Brain microvascular endothelial cell (primary cell): ENCODE data around the gene CBX5.

Experiments used
- DNase-seq: peaks from one replicate; pipeline ENCODE4 v3.0.0-alpha.2; 2020
- H3K27ac ChIP-seq: fragments of 250-450 bp; sonication (Bioruptor Pico); 2 replicates; pipeline ENCODE4 v1.5.1; 2020; ENCODE audit warnings: mild to moderate bottlenecking, moderate library complexity
- H3K27me3 ChIP-seq: fragments of 250-450 bp; sonication (Bioruptor Pico); replicated peaks from 2 replicates; pipeline ENCODE4 v1.5.1; 2020; ENCODE audit warnings: mild to moderate bottlenecking
- H3K36me3 ChIP-seq: fragments of 250-450 bp; sonication (Bioruptor Pico); replicated peaks from 2 replicates; pipeline ENCODE4 v1.5.1; 2020; ENCODE audit warnings: mild to moderate bottlenecking
- H3K4me3 ChIP-seq: 2 replicates; pipeline ENCODE4 v1.5.1; 2011; ENCODE audit warnings: low read depth, mild to moderate bottlenecking, control low read depth, low read length, moderate library complexity
- in situ Hi-C: cut with HindIII; loops from 2 replicates; pipeline ENCODE4 v1.10.0; 2017; ENCODE audit warnings: low sequenced_read_pairs, low pct_ligation_motif_present
- TF ChIP-seq, protein P1 (sequence below): IDR thresholded peaks from 2 replicates; pipeline ENCODE4 v1.5.1; 2011; ENCODE audit warnings: low read depth, mild to moderate bottlenecking, moderate library complexity, low read length, control low read depth, inconsistent platforms; ENCODE audit errors: missing control alignments

CBX5 gene

DNA sequence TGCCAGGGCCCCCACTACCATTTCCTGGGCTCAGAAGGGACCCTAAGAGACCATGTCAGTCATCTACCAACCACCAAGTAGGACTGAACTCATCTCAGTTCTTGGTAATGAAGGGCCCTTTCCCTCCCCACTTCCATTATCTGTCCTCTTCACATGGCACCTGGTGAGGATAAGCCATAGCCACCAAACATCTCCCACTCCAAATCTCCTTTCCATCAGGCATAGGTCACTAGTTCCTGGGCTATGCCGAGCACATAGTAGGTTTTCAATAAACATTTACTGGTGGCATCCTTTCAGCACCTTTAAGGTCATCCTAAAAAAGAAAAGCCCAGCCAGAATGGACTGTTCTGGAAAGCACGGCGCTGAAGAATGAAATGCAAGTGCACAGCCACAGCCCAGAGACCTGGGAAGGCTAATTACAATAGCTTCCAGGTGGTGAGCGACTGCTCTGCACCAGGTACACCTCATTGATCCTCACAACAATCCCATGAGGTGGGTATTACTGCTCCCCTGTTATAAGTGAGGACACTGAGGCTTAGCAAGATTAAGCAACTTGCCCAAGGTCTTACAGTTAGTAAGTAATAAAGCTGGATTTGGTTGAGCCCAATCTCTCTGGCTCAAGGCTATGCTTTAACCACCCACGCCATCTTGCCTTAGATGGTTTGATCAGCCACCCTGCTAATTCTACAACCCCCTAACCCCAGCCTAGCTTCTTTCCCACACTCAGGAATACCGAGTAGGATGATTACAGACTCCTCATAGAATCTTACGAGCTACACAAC is 95.7 kb downstream of the CBX5 start:
- in situ Hi-C loops, result no loop called here
- H3K27me3 ChIP-seq, result no peaks in the 10 kb centered on the region
- no peak overlapping the region for H3K4me3 ChIP-seq
- H3K27ac ChIP-seq, result no peak overlapping the region
- no peaks in the 10 kb centered on the region for H3K36me3 ChIP-seq
- TF ChIP-seq, protein P1, sequence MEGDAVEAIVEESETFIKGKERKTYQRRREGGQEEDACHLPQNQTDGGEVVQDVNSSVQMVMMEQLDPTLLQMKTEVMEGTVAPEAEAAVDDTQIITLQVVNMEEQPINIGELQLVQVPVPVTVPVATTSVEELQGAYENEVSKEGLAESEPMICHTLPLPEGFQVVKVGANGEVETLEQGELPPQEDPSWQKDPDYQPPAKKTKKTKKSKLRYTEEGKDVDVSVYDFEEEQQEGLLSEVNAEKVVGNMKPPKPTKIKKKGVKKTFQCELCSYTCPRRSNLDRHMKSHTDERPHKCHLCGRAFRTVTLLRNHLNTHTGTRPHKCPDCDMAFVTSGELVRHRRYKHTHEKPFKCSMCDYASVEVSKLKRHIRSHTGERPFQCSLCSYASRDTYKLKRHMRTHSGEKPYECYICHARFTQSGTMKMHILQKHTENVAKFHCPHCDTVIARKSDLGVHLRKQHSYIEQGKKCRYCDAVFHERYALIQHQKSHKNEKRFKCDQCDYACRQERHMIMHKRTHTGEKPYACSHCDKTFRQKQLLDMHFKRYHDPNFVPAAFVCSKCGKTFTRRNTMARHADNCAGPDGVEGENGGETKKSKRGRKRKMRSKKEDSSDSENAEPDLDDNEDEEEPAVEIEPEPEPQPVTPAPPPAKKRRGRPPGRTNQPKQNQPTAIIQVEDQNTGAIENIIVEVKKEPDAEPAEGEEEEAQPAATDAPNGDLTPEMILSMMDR, result no peak
- DNase-seq, result no peak

DNA sequence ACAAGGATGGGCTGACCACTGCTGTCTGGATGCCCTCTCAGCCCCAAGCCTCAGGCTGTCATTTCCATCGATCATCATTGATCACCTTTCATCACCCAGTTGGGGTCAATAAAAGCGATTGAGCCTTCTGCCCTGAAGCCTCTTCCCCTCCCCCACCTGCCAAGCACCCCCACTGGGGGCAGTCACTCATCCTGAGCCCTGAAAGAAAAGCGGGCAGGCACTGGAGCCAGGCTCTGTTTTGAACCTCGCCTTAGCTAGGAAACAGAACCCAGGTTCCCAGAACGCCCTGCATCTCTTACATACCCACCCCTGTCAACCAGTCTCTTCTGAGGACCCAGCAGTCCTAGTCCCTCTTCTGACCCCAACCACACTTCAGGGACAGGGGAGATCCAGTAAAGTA is 96.9 kb downstream of the CBX5 start:
- in situ Hi-C loops, result no loop called here
- TF ChIP-seq, protein P1, result no peak
- DNase-seq, result no peak
- H3K27me3 ChIP-seq, result no peaks in the 10 kb centered on the region
- no peak overlapping the region for H3K4me3 ChIP-seq
- no peak overlapping the region for H3K27ac ChIP-seq
- no peaks in the 10 kb centered on the region for H3K36me3 ChIP-seq

DNA sequence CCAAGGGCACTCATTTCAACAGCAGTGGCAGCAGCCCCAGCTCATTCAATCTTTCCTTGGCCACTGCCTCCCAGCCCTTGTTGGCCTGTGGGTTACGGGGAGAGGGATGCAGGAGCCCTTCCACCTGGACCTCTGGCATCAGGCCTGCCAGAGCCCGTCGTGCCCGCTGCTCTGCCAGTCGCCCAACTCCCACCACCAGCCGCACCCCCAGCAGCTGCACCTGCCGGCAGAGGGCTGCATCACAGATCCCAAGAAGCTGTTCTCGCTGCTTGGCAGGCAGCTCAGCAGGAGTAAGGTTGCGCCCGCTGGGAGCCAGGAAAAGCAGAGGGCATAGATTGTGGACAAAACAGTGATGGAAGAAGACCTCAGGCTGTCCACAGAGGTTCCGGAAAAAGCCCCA is 97.8 kb downstream of the CBX5 start:
- DNase-seq, result no peak
- in situ Hi-C loops, result no loop called here
- no peaks in the 10 kb centered on the region for H3K27me3 ChIP-seq
- no peak overlapping the region for H3K4me3 ChIP-seq
- no peak overlapping the region for H3K27ac ChIP-seq
- TF ChIP-seq, protein P1, result no peak
- no peaks in the 10 kb centered on the region for H3K36me3 ChIP-seq
